DMS53 treated with DMSO at 0.1 percent for 48 hours (cell line): Measurements from ENCODE around the gene GJD3.

Source experiments
- DNase-seq: peaks from one replicate; lab custom pipeline; 2025; ENCODE audit not compliant: unreplicated experiment; lab: John Stamatoyannopoulos, UW

Gene GJD3

DNA sequence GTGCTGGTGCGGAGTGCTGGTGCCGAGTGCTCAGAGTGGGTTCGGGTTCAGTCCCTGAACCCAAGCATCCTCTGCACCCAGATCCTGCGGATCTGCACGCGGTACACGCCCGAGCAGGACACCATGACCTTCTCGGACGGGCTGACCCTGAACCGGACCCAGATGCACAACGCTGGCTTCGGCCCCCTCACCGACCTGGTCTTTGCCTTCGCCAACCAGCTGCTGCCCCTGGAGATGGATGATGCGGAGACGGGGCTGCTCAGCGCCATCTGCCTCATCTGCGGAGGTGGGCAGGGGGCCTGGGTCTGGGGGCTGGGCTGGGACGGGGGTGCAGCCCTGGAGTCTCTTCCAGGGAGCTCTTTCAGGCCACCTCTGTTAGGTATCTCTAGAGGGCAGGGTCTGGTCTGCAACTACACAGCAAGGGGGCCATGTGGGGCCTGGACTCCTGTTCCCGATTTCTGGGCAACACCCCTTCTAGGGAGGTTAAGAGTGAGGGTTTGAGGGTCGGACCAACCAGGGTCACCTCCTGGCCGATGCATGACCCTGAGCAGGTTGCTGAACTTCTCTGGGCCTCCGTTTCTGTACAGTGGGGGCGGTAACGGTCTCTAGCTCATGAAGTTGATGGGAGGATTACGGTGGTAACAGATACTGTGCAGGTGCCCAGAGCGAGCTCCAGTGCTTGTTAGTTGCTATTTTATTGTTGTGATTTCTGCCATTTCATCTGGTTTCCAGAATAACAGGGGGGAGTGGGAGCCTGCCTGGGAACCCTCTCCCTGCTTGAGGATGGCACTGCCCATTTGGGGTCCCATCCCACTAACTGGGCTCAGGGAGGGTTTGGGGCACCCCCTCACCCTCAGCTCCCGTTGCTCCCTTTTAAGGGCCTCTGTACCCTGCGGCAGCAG, 10.1 kb downstream of the GJD3 start:
- DNase-seq: no peak

- DNase-seq: no peak
Observed at GRCh38 chr17:40352779-40353394, 11.7 kb downstream of the GJD3 start.

- no peak for DNase-seq
Observed at GRCh38 chr17:40352237-40352778, 12.2 kb downstream of the GJD3 start.

DNA sequence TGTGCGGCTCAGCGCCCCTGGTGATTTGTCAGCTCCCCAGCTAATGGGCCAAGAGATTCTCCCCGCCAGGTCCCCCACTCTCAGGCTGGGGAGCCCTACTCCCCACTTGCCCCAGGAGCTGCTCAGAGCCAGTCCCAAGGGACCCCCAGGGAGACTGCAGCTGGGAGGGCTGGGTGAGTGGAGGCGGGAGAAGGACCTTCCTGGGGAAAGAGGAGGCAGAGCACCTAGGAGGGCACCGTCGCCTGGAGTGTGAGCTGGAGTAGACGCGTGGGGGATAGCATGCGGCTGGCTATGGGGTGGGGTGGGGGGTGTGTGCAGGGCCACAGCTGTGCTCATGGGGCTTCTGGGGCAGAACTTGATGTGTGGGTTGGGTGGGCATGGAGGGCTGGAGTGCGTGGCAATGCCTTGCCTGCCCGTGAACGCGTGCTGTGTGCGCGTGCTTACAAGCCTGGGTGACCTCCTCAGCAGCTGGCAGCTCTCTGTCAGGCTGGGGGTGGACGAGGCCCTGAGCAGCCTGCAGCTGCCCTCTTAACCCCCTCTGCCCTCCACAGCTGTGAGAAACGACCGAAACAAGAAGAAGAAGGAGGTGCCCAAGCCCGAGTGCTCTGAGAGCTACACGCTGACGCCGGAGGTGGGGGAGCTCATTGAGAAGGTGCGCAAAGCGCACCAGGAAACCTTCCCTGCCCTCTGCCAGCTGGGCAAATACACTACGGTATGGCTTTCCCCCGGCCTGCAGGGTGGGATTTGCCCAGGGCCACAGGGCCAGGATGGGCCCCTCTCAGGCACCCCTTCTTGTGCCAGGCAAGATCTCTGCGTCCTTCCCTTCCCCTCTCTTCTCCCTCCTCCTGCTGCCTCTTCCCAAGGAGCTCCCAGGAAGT, 12.9 kb downstream of the GJD3 start:
- no peak for DNase-seq

GRCh38 chr17:40350689-40351358, 13.7 kb downstream of the GJD3 start:
- no peak for DNase-seq

- no peak for DNase-seq
Observed at GRCh38 chr17:40349895-40350688, 14.4 kb downstream of the GJD3 start.

GRCh38 chr17:40349477-40349894, 15.1 kb downstream of the GJD3 start:
- no peak for DNase-seq

- DNase-seq: no peak
Observed at GRCh38 chr17:40348562-40349476, 15.7 kb downstream of the GJD3 start.

GRCh38 chr17:40348136-40348504, 16.4 kb downstream of the GJD3 start:
- no peak for DNase-seq

- DNase-seq: no peak
Observed at GRCh38 chr17:40347319-40348135, 17.0 kb downstream of the GJD3 start.

DNA sequence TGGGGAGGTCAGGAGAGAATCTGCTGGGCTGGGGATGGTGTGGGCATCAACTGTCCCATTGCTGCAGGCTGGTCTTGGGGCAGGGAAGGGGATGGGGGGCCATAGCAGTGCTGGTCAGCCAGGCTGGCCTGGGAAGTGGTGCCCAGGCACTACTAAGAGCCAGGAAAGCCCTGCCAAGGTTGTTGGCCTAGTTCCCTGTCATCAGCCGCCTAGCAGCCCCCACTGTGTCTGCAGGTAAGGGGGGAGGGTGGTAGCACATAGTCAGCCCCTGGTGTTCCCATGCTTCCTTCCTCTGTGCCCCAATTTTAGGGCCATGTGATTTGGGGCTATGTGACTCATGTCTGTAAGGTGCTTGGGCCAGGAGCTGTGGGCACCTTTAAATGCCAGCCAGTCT, 17.8 kb downstream of the GJD3 start:
- no peak for DNase-seq

GRCh38 chr17:40345994-40346764, 18.4 kb downstream of the GJD3 start:
- DNase-seq: no peak

DNA sequence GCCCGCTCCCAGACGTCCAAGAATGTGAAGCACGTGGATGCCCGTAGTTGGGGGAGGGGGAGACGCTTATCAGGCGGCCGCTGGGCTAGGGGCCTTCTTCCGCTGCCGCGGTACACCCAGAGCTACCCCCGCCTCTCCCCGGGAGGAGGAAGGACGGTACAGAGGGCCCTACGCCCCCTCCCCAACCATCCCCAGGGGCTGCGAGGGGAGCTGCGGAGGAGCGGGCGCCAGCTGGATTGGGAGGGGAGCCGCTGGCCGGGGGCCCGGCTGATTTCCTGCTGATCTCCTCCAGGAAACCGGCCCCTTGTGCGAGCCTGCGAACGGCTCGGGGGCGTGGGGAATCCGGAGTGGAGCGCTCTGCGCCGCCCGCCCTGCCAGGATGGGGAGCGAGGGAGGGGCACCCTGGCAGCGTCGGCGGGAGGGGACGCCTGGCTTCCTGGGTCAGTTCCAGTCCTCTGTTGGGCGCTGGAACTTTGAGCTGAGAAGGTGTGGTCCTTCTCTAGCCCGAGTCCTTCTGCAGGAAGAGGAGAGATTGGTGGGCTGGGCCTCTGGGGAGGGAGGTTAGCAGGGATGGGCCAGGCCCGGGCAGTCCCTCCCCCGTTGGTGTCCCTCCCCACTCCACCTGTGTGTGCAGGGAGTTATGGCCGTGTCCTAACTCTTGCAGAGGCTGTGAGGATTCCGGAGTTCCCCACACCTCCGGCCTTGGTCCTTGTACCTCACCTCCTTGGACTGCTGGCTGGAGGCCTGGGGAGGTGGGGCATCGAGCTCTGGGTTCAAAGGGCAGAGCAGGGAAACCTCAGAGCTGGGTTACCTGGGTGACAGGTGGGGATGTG, 19.2 kb downstream of the GJD3 start:
- peak; percentile 64 for DNase-seq

GRCh38 chr17:40344421-40345160, 19.9 kb downstream of the GJD3 start:
- no peak for DNase-seq

GRCh38 chr17:40343219-40344119, 21.1 kb downstream of the GJD3 start:
- no peak for DNase-seq
